Mesothelial cell of epicardium (in vitro differentiated cells): Measurements from ENCODE around the gene QPRT. TPM values are rescaled to one million over a fixed set of nuclear protein-coding genes. Genes with fewer than 3 reads are reported as not detected.
A peak's percentile ranks its signal among the peaks of the same experiment; 100 is the strongest.
"Not testable (repeated sequence)": the region's sequence is repeated elsewhere in the genome, so short reads cannot be mapped to it uniquely, and the experiment has no call there.

Source experiments
- DNase-seq, 2 experiments: peaks; one replicate each; pipeline ENCODE4 v3.0.0; 2021; ENCODE audit warnings: low spot score in 2 of 2; ENCODE audit not compliant: unreplicated experiment in 2 of 2
- H3K27ac Mint-ChIP-seq: 2 replicates; pipeline ENCODE4 v1.8.0; 2021; ENCODE audit warnings: mixed read lengths
- H3K27me3 Mint-ChIP-seq: 2 replicates; pipeline ENCODE4 v1.8.0; 2021; ENCODE audit warnings: low read depth, mixed read lengths
- H3K36me3 Mint-ChIP-seq: 2 replicates; pipeline ENCODE4 v1.8.0; 2021; ENCODE audit warnings: mixed read lengths
- H3K4me1 Mint-ChIP-seq: 2 replicates; pipeline ENCODE4 v1.8.0; 2021; ENCODE audit warnings: mixed read lengths
- H3K4me3 Mint-ChIP-seq: 2 replicates; pipeline ENCODE4 v1.8.0; 2021; ENCODE audit warnings: mild to moderate bottlenecking, moderate library complexity, mixed read lengths
- H3K9me3 Mint-ChIP-seq: 2 replicates; pipeline ENCODE4 v1.8.0; 2021; ENCODE audit warnings: mixed read lengths
- total RNA-seq: library from RNA; stranded (reverse); gene quantifications from 3 replicates; pipeline ENCODE4 v1.2.1, GENCODE V29; 2021
- TF ChIP-seq, protein P1 (sequence below): fragments of 200-600 bp; sonication (generic); IDR thresholded peaks from one replicate; pipeline ENCODE4 v1.5.0; 2021; ENCODE audit warnings: antibody characterized with exemption; ENCODE audit not compliant: unreplicated experiment

The QPRT gene
- total RNA-seq, 1 donor from 2014 or later = 326 TPM

DNA sequence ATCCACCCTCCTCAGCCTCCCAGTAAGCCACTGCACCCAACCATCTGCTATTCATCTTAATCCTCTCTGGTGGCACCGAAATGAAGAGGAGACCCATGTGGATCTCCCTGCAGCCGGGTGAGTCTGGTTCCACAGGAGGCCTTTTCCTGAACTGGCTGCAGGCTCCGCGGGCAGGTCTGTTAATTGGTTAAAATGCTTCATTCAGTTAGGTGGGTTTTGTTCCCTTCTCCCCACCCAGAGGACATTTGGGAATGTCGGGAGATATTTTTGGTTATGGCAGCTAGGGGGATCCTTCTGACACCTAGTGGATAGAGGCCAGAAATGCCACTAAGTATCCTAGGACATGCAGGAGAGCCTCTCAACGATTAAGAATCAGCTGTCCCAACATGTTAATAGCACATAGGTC, 50.1 kb downstream of the QPRT start:
- Mint-ChIP-seq H3K4me3 (peak overlapping the region; percentile 24), H3K9me3 (peaks cover 2% of the 10 kb centered on the region), H3K27me3 (no peaks in the 10 kb centered on the region), H3K27ac (no peak overlapping the region), H3K36me3 (peaks cover under 1% of the 10 kb centered on the region), H3K4me1 (peaks cover 7% of the 10 kb centered on the region)
- TF ChIP-seq, protein P1, sequence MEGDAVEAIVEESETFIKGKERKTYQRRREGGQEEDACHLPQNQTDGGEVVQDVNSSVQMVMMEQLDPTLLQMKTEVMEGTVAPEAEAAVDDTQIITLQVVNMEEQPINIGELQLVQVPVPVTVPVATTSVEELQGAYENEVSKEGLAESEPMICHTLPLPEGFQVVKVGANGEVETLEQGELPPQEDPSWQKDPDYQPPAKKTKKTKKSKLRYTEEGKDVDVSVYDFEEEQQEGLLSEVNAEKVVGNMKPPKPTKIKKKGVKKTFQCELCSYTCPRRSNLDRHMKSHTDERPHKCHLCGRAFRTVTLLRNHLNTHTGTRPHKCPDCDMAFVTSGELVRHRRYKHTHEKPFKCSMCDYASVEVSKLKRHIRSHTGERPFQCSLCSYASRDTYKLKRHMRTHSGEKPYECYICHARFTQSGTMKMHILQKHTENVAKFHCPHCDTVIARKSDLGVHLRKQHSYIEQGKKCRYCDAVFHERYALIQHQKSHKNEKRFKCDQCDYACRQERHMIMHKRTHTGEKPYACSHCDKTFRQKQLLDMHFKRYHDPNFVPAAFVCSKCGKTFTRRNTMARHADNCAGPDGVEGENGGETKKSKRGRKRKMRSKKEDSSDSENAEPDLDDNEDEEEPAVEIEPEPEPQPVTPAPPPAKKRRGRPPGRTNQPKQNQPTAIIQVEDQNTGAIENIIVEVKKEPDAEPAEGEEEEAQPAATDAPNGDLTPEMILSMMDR = peak; percentile 18
- DNase-seq = no peak

DNA sequence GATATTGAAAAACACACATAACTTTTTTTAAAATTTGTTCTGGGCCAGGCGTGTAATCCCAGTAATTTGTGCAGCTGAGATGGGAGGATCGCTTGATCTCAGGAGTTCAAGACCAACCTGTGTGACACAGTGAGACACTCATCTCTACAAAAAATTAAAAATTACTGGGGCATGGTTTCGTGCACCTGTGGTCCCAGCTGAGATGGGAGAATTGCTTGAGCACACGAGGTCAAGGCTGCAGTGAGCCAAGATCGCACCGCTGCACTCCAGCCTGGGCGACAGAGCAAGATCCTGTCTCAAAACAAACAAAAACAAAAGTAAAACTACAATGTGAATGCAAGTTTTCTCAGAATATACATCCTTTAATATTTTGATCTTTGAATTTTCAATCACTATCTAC, 51.7 kb downstream of the QPRT start:
- no peak overlapping the region for H3K4me3 Mint-ChIP-seq
- H3K4me1 Mint-ChIP-seq = peaks cover 7% of the 10 kb centered on the region
- TF ChIP-seq, protein P1 = no peak
- H3K27me3 Mint-ChIP-seq = no peaks in the 10 kb centered on the region
- DNase-seq = no peak
- no peaks in the 10 kb centered on the region for H3K36me3 Mint-ChIP-seq
- peaks cover 4% of the 10 kb centered on the region for H3K9me3 Mint-ChIP-seq
- no peak overlapping the region for H3K27ac Mint-ChIP-seq

DNA sequence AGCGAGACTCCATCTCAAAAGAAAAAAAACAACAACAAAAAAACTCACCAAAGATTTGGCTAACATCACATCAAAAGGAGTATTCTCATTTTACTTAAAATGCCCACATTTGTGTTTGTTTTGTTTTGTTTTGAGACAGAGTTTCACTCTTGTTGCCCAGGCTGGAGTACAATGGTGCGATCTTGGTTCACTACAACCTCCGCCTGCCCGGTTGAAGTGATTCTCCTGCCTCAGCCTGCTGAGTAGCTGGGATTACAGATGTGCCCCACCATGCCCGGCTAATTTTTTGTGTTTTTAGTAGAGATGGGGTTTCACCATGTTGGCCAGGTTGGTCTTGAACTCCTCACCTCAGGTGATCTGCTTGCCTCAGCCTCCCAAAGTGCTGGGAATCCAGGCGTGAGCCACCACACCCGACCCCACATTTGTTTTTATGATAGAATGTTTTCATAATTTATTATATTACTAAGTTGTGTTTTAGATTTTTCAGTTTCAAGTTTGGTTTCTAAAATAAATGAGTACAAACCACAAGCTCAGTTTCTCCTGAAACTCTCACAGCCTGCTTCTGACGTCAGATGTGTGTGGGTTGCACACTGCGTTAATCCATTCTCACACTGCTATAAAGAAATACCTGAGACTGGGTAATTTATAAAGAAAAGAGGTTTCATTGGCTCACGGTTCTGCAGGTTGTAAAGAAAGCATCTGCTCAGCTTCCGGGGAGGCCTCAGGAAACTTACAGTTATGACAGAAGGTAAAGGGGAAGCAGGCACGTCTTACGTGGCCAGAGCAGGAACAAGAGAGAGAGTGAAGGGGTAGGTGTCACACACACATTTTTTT, 53.0 kb downstream of the QPRT start:
- H3K4me1 Mint-ChIP-seq, H3K9me3 Mint-ChIP-seq, H3K4me3 Mint-ChIP-seq, H3K27ac Mint-ChIP-seq, H3K27me3 Mint-ChIP-seq, H3K36me3 Mint-ChIP-seq, DNase-seq: not testable (repeated sequence)

DNA sequence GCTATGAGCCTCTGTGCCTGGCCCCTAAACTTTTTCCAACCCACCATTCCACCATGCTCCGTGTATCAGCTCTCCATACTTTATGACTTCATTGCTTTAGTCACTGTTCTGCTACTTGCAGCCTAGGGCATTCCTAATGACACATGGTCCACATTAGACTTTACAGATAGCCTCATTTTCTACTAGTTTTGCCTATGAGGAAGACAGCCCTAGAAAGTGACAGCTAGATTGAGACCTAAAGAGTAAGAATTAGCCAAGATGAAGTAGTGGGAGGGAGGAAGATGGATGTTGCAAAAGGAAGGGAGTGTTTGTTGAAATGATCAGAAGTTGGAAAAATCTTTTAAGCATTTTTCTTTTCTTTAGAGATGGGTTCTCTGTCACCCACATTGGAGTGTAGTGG, 55.8 kb downstream of the QPRT start:
- Mint-ChIP-seq H3K9me3 (peaks cover 4% of the 10 kb centered on the region), H3K36me3 (no peaks in the 10 kb centered on the region), H3K27ac (no peak overlapping the region), H3K4me1 (peaks cover 7% of the 10 kb centered on the region), H3K27me3 (no peaks in the 10 kb centered on the region), H3K4me3 (no peak overlapping the region)
- TF ChIP-seq, protein P1 = no peak
- DNase-seq = no peak

DNA sequence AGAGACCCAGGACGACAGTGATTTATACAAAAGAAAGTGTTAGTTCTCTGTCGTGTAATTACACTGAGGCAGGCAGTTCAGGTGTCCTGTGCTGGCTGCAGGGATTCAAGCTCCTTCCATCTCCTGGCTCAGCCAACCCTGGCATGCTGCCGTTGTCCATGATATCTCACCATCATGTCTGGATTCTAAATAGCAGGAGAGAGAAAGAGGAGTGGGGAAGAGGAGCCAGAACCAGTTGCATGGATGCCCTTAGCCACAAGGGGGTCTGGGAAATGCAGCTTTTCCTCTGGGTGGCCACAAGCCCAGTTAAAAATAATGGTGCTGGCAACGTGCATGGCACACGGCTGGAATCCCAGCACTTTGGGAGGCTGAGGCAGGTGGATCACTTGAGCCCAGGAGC, 57.1 kb downstream of the QPRT start:
- TF ChIP-seq, protein P1 = no peak
- no peaks in the 10 kb centered on the region for H3K27me3 Mint-ChIP-seq
- DNase-seq = no peak
- no peak overlapping the region for H3K27ac Mint-ChIP-seq
- H3K9me3 Mint-ChIP-seq = peaks cover 4% of the 10 kb centered on the region
- no peaks in the 10 kb centered on the region for H3K36me3 Mint-ChIP-seq
- no peak overlapping the region for H3K4me3 Mint-ChIP-seq
- peaks cover 18% of the 10 kb centered on the region for H3K4me1 Mint-ChIP-seq

DNA sequence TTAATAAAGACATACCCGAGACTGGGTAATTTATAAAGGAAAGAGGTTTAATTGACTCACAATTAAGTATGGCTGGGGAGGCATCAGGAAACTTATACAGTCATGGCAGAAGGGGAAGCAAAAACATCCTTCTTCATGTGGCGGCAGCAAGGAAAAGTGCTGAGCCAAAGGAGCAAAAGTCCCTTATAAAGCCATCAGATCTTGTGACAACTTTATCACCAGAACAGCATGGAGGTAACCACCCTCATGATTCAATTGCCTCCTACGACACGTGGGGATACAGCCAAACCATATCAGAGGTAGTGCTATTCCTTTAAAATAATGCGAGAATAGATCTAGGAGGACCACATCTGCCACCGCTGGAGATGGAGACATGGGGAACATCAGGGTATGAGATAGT, 57.8 kb downstream of the QPRT start:
- no peak overlapping the region for H3K4me3 Mint-ChIP-seq
- H3K27me3 Mint-ChIP-seq = no peaks in the 10 kb centered on the region
- TF ChIP-seq, protein P1 = no peak
- no peak overlapping the region for H3K27ac Mint-ChIP-seq
- H3K4me1 Mint-ChIP-seq = peaks cover 19% of the 10 kb centered on the region
- DNase-seq = no peak
- peaks cover 4% of the 10 kb centered on the region for H3K9me3 Mint-ChIP-seq
- H3K36me3 Mint-ChIP-seq = no peaks in the 10 kb centered on the region
